ENCODE results near the gene KRTAP10-3.
"Not testable (repeated sequence)": the region's sequence is repeated elsewhere in the genome, so short reads cannot be mapped to it uniquely, and the experiment has no call there.

The KRTAP10-3 gene

DNA sequence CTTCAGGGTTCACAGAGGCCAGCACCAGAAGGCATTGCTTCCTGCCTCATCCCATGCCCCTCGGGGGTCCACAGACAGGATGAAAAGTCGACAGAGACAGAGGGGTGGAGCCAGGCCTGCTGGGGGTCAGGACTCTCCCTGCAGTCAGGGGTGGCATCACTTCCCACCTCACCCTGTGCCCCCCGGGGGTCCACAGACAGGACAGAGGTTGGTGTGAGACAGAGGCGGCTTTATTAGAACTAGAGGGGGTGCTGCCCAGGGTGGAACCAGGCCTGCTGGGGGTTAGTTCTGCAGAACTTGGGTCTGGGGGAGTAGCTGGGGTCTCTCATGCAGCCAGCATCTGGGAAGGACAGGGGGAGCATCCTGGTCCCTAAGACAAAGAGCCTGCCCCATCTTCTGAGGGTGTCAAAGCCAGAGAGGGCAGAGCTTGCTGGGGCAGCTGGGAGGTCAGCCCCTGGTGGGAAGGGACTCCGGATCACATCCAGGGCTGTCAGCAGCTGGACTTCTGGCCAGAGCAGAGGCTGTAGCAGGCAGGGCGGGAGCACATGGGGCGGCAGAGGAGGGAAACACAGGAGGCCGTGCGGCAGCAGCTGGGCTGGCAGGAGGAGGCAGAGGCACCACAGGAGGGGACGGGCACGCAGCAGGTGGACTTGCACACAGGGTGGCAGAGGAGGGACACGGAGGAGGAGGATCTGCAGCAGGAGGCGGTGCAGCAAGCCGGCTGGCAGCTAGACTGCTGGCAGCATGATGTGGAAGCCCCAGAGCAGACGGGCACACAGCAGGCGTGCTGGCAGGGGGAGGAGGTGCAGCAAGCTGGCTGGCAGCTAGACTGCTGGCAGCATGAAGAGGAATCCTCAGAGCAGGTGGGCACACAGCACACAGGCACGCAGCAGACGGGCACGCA, 32.6 kb upstream of the KRTAP10-3 start:
- intact Hi-C loops (cut with DNase I) = not testable (repeated sequence)
- DNase-seq = peak in 1 of 42 donors; percentile 14

DNA sequence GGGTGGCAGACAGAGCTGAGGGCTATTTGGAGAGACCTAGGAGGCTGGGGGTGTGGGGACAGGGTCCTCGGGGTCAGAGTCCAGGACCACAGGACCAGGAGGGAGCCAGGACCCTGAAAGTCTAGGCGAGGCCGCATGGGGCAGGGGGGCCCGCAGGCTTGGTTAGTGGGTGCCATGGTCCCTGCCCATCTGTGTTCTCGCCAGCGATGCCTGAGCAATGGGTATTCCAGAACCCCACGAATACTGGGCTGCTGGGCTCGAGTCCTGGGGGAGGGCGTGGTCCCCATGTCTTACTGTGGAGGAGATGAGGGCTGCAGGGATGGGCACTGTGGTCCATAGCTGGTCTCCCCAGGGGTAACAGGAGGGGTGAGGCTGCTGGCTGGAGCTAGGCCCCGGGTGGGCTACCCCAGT, 31.7 kb upstream of the KRTAP10-3 start:
- DNase-seq = peak in 1 of 42 donors; percentile 13
- intact Hi-C loops (cut with DNase I) = no loop called here

DNA sequence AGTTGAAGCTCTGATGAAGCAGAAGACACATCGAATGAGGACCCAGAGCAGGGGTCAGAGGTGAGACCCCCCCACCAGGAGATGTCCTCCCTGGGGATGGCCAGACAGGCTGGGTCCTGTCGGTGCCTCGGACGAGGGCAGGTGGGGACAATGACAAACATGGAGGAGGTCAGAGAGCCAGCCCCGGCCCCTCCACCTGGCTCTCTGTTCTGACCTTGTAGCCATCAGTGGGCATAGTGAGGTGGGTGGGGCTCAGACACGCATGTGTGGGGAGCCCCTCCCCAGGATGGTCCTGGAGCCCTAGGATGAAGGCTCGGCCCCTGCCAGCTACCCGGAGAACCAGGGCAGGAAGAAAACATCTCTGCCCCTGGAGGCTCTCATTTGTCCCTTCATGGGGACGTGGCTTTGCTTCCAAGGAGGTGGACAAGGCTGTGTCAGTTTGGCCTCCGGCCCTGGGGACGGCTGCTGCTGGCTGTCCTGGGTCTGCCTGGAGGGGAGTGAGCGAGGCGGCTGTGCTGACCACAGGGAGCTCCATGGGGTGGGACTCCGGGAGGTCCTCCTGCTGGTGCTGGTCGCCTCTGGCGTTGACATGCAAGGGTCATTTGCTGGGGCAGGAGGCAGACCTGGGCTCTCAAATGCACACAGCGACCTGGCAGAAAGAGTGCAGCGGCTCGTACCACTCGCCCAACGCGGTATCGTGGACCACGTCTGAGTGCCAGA, 31.2 kb upstream of the KRTAP10-3 start:
- intact Hi-C loops (cut with DNase I) = no loop called here
- peak in 1 of 42 donors; percentile 31 for DNase-seq

DNA sequence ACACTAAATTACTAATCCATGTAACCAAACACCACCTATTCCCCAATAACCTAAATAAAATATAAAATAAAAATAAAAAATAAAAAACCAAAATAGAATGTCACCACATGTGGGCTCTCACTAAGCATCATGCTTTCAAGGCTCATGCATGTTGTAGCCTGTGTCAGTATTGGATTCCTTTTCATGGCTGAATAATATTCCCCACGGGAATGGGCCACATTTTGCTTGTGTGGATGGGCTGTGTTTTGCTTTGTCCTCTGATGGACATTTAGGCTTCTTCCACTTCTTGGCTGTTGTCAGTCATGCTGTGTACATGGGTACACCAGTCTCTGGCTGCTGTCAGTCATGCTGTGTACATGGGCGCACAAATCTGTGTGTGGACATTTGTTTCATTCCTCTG, 30.5 kb upstream of the KRTAP10-3 start:
- intact Hi-C loops (cut with DNase I) = no loop called here
- DNase-seq = peak in 1 of 42 donors; percentile 8

DNA sequence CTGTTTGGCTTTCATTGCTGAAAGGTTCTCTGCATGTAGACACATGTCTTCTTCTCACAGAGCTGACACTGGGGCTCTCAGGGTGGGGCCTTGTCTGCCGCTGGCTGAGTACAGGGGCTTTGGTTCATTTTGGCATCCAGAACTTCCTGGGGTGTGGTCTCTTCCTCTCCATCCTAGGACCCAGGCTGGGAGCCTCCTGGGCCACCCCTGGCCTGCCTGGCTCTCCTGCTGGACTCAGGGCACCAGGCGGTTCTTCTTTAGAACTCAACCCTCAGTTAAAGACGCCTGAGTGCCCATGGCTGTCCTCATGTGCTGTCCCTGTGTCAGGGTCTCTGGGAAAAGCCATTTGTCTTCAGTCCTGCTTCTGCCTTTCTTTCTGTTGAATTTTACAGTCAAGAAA, 27.3 kb upstream of the KRTAP10-3 start:
- DNase-seq = no peak
- intact Hi-C loops (cut with DNase I) = no loop called here

DNA sequence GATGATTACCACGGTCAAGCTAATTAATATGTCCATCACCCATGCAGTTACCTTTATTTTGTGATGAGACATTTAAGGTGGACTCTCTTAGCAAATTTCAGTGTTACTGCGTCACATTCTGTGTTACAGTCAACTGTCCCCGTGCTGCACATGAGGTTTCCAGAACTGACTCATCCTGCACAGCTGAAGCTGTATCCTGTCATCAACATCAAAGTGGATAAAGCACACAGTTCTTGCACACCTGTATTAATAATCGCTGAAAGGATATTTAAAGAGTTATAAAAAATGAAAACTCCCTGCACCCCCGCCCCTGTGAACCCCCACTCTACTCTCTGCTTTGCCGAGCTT, 25.2 kb upstream of the KRTAP10-3 start:
- DNase-seq = peak in 15 of 42 donors; percentile 12 to 55 (median 38)
- intact Hi-C loops (cut with DNase I) = no loop called here

DNA sequence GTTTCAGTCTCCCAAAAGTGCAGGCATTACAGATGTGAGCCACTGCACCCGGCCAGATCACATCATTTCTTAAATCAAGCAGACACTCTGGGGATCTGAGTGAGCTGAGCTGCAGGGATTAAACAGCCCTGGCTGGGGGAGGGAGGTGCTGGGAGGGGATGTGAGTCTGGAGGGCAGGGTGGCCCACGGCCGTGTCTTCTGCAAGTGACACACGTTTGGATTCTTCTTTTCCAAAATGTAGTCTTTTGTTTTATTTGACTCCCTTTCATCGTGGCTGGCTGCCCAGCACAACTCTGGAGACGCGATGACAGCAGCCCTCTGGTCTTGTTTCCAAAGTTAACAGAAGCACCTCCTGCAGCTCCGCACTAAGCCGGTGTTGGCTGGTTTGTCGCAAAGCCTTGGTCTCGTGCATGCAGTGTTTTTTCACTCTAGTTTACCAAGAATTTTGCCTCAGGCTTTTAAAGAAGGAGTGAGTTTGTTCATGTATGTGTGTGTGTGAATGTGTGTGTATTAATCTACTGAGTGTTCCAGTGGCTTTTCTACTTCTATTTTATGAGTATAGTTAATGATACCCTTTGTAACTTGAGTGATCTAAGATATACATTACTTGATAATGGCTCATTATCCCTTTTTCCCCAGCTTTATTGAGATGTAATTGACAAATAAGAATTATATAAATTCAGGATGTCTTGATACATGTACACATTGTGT, 24.6 kb upstream of the KRTAP10-3 start:
- intact Hi-C loops (cut with DNase I) = no loop called here
- DNase-seq = no peak

DNA sequence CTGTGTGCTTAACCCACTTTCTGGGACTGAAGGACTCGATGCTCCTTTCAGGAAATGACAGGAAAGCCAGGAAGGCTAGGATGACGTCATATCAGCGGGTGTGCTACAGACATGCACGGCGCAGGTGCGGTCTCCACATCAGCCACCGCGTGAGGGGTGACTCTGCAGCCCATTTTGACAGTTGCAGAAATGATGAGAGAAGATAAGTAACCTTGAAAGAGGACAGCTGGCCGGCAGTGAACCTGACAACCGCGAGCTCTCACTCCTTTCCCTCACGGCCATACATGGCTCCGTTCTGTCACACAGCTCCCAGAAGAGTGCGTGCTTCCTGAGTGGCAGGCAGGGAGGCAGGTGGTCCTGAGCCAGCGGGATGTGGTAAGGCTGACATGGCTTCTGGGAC, 23.5 kb upstream of the KRTAP10-3 start:
- no peak for DNase-seq

DNA sequence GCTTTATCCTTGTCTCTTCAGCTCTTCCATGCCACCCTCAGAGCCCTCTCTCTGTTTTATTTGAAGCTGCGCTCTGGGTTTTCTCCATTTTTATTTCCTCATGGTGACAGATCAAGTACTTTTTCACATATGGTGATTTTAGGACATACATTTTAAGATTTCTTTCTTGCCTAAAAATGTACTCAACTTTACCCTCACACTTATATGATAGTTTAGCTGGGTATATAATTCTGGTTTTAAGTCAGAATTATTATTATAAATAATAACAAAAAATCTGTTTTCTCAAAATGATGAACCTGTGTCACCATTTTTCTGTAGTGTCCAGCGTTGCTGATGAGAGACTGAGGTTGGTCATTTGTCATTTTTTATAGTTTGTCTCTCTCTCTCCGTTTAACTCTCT, 22.6 kb upstream of the KRTAP10-3 start:
- no peak for DNase-seq
- intact Hi-C loops (cut with DNase I) = no loop called here

More for the DNA sequence above, 23.5 kb upstream of the KRTAP10-3 start:
- intact Hi-C loops (cut with DNase I) = no loop called here

DNA sequence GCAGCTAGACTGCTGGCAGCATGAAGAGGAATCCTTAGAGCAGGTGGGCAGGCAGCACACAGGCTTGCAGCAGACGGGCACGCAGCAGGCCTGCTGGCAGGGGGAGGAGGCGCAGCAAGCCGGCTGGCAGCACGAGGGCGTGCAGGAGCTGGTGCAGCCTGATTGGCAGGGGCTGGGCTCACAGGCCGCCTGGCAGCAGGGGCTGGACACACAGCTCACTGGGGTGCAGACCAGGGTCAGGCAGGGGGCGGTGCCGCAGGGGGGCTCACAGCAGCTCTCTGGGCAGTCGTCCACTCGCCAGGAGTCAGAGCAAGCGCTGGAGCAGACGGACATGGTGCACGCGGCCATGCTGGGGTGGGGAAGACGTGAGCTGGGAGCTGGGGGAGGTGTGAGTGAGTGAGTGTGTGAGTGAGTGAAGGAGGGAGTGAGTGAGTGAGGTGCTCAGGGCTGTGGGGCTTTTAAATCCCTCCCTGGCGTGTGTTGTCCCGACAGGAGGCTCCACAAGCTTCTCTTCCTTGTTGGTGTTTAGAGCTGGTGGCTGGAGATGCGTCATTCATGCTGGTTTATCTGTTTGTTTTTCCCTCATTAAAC, 21.7 kb upstream of the KRTAP10-3 start, which contains the start of gene KRTAP10-5:
TSS of gene KRTAP10-5 (minus strand) at position 374 of the 591 bp plus-strand sequence. CDS start at position 348, 26 bp downstream.
- DNase-seq = peak in 9 of 42 donors; percentile 16 to 62 (median 40)
- intact Hi-C loops (cut with DNase I) = not testable (repeated sequence)

DNA sequence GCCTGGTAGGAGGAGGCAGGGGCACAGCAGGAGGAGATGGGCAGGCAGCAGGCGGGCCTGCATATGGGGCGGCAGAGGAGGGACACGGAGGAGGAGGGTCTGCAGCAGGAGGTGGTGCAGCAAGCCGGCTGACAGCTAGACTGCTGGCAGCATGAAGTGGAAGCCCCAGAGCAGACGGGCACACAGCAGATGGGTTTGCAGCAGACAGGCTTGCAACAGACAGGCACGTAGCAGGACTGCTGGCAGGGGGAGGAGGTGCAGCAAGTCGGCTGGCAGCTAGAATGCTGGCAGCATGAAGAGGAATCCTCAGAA, 21.2 kb upstream of the KRTAP10-3 start:
- peak in 3 of 42 donors; percentile 16 to 31 (median 23) for DNase-seq
- intact Hi-C loops (cut with DNase I) = no loop called here

DNA sequence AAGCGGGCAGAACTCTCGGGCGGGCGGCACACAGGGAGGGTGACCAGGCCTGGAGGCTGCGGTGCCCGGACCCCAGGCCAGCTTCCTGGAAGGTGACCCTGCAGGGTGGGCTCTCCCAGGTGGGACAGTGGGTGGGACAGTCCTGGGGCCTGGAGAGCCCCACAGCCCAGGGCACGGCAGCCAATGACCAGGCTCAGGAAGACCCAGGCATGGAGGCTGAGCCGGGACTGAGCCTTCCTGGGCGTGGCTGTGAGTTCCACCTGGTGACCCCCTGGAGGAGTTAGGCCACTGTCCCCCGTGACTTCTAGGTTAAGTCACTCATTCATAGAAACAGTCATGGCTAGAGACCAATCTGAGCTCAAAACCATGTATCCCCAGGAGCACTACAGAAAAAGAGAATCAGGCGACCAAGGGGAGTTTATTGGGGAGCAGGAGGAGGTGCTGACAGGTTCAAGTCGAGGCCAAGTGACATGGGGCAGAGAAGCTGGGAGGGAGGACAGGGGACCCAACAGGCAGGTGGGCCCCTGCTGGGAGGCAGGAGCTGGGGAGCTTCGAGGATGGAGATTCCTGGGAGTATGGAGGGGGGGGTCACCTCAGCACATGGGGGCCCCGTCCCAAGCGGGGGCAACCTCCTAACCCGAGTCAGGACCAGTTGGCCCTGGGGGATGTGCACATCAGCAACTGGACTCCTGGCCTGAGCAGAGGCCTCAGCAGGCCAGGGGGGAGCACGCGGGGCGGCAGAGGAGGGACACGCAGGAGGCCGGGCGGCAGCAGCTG, 20.6 kb upstream of the KRTAP10-3 start:
- intact Hi-C loops (cut with DNase I) = no loop called here
- DNase-seq = peak in 2 of 42 donors; percentile 28 to 30

DNA sequence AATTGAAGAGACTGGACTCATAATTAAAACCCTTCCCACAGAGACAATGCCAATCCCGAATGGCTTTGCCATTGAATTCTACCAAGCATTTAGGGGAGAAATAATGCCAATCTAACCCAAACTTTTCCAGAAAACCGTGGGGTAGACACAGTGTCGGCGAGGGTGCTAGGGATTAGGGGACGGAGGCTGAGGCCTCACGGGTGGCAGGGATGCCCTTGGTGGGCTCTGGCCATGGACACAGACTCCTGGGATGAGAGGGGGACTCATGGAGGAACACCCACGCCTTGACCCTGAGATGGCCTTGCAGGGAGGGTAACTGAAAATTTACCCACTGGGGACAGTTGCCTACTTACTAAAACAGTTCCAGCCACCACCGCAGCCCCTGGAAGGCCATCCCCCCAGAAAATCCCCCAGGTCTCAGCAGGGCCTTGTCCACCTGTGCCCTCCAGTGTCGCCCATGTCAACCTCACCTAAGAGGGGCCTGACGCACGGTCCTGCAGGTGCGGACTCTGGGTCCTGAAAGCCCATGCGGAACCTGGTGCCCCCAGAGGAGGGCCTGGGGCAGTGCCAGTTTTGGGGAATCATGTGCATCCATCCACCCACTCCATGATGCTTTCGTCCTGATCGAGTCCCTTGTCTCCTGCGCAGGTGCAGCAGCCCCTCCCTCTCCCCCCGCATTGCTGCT, 19.9 kb upstream of the KRTAP10-3 start:
- intact Hi-C loops (cut with DNase I) = no loop called here
- DNase-seq = peak in 2 of 42 donors; percentile 26 to 28

DNA sequence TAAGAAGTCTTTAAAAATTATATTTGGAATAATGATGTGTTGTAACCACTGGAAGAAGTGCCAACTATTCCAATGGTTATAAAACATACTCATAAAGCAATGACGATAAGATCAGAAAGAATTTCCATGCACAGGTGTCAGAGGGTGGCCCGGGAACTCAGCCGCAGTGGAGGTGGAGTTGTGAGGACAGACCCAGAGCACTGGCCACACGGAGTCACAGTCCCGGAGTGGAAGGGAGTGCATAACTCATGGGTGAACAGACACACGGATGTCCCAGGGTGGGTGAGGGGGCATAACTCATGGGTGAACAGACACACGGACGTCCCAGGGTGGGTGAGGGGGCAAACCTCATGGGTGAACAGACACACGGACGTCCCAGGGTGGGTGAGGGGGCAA, 17.4 kb upstream of the KRTAP10-3 start:
- intact Hi-C loops (cut with DNase I) = no loop called here
- DNase-seq = peak in 3 of 42 donors; percentile 16 to 27 (median 20)

DNA sequence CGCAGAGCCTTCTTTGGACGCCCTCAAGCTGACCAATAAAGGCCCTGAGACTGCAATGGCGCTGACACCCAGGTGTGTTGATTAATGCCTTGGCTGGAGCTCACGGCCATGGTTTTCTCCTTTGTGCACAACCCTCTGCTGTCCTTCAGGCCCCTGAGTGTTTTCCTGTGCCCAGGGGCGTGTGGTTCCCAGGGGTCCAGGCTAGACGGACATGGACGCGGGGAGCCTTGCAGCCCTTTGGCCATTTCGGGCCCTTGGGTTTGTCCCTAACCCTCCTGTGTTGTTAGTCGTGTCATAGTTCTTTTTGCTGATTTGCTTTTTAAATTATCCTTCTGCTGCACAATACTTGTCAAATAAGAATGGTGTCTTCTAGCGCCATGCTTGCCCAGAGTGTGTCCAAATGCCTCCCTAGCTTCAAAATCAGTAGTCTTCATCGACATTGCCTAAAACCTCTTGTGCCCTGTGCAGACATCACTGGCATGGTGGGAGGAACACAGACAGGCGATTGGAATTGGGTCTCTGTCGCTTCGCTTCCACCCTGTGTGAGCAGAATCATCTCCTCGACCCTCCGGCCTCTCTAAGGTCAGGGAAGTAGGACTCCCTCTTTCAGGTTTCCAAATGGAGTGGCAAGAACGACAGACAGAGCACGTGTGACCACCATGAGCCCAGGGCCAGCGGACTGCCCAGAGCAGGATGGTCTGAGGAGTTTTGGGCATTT, 16.9 kb upstream of the KRTAP10-3 start:
- intact Hi-C loops (cut with DNase I) = no loop called here
- peak in 1 of 42 donors; percentile 22 for DNase-seq

DNA sequence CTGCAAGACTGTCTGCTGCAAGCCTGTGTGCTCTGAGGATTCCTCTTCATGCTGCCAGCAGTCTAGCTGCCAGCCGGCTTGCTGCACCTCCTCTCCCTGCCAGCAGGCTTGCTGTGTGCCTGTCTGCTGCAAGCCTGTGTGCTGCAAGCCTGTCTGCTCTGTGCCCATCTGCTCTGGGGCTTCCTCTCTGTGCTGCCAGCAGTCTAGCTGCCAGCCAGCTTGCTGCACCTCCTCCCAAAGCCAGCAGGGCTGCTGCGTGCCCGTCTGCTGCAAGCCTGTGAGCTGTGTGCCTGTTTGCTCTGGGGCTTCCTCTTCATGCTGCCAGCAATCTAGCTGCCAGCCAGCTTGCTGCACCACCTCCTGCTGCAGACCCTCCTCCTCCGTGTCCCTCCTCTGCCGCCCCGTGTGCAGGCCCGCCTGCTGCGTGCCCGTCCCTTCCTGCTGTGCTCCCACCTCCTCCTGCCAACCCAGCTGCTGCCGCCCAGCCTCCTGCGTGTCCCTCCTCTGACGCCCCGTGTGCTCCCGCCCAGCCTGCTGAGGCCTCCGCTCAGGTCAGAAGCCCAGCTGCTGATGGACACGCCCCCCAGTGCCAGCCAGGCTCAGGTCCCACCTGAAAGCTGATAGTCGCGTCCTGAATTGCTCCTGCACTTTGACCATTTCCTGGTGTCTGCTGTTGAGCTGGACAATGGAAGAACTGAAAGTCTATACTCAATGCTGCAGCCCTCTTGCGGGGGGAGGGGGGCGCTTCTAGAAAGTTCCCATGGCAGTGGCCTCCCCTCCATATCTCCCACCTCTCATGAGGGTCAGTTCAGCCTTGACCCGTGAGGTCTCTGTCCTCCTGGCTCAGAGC, 16.1 kb upstream of the KRTAP10-3 start:
- intact Hi-C loops (cut with DNase I) = no loop called here
- peak in 3 of 42 donors; percentile 12 to 28 (median 13) for DNase-seq

Measured in head of caudate nucleus (tissue), 42 donors.